ENCODE results near the gene AR.

- TF ChIP-seq POLR2A (IDR thresholded peaks at IDR 0.05; ENCODE audit: low read depth, low read length) (no peak), POLR2AphosphoS5 (IDR thresholded peaks at IDR 0.05; ENCODE audit: low read depth, low read length) (no peak)
These were observed 130.9 kb downstream of the AR start for GRCh38 chrX:67674741-67675140.

All from GM12892 (cell line).